Pancreas (tissue), 10 donors: ENCODE results near the gene USP31. TPM values are rescaled to one million over a fixed set of nuclear protein-coding genes. Genes with fewer than 3 reads are reported as not detected.

Source experiments
- ATAC-seq, 4 donors: fragments of 200-7000 bp; cut with Tn5 transposase; one replicate each; pipeline versions ENCODE4 v1.8.0 to v1.9.1; 2020; ENCODE audit warnings: mild to moderate bottlenecking in 4 of 4, moderate library complexity in 4 of 4
- DNase-seq, 6 donors: peaks; one replicate each; pipeline ENCODE4 v3.0.0-alpha.2; 2020
- FAIRE-seq: peaks from 2 replicates; lab custom pipeline; 2012; peaks lifted over from hg19 to GRCh38; lab: Jason Lieb, UNC
- H3K27ac ChIP-seq, 4 donors: fragments of 200-600 bp; sonication (generic); 1 replicate in 3 of 4; 2 replicates in 1 of 4; pipeline versions ENCODE4 v1.5.0 to v1.8.0; 2020
- H3K27me3 ChIP-seq, 4 donors: fragments of 200-600 bp; one replicate each; pipeline ENCODE4 v1.8.0; 2021
- H3K36me3 ChIP-seq, 3 donors: fragments of 200-600 bp; sonication (generic) in 1 of 3; one replicate each; pipeline versions ENCODE4 v1.5.0 to v1.8.0; 2020 to 2021
- H3K4me1 ChIP-seq, 3 donors: fragments of 200-600 bp; one replicate each; pipeline ENCODE4 v1.8.0; 2021
- H3K4me3 ChIP-seq, 4 donors: fragments of 200-600 bp; sonication (generic) in 2 of 4; one replicate each; pipeline versions ENCODE4 v1.5.0 to v1.8.0; 2020 to 2021
- H3K9me3 ChIP-seq, 4 donors: fragments of 200-600 bp; one replicate each; pipeline ENCODE4 v1.8.0; 2021
- WGBS, 2 donors: extraction: QIAGEN DNeasy Blood & Tissue Kit; methylation state at CpG; one replicate each; pipeline ENCODE4 v1.1.7; 2013; 5-methylcytosine and 5-hydroxymethylcytosine counted together
- intact Hi-C, 3 donors: fragments of 100-400 bp; cut with DNase I; formaldehyde crosslinking; loops; one replicate each; pipeline versions ENCODE4 v1.11.1 to v1.14.2; 2022
- polyA plus RNA-seq, 2 donors: library from polyadenylated mRNA; stranded (reverse); fragments of 200-250 nt; gene quantifications; one replicate each; pipeline ENCODE4 v1.2.3, GENCODE V29; 2013
- total RNA-seq, 6 donors: library from RNA; stranded (reverse); fragmentation: NEBNext Ultra II Directional in 4 of 6; extraction: Animal tissue kit (Norgen Biotek cat#: 25700) in 4 of 6; gene quantifications; one replicate each; pipeline versions ENCODE4 v1.2.1 to v1.2.4, GENCODE V29; 2021 to 2023
- TF ChIP-seq, protein P1 (sequence below), 4 donors: fragments of 200-600 bp; sonication (generic) in 3 of 4; IDR thresholded peaks; one replicate each; pipeline versions ENCODE4 v1.5.0 to v1.8.0; 2021; ENCODE audit warnings: antibody characterized with exemption in 4 of 4
- donor health status: healthy with polysubstance abuse.
- donor health status: DM: no; HTN: no; CAD: no; lungs with moderate emphysema.
- donor health status: DM: no; HTN: no; CAD: no.
- donor health status: control.
- donor health status: control.
- donor health status: Bipolar disorder and iron deficiency.
- donor health status: DM: yes; HTN: yes; CAD: no.
- donor health status: DM: no; HTN: no; CAD: no.
- donor health status: DM: no; HTN: no; CAD: no.
- donor health status: DM: yes; HTN: yes; CAD: no.

Gene USP31
- total and polyA plus RNA-seq, 8 donors = 1.9 to 10.0 (median 5.5) TPM

DNA sequence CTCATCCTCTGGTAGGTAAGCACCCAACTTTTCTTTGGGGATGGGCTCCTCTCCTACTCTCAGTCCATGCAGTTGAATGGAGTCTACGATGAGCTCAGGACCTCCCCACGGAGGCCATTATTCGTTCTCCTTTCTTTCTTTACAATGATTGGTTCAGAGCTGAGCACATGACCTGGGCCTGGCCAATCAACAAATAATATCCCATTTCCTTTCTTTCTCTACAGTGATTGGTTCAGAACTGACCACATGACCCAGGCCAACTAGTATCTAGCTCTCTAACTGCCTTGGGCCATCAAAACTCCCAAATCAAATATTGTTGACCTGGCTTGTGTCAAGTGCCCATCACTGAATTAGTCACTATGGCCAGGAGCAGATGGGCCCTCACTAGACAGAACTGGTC lies 129.2 kb downstream of the USP31 start:
- DNase-seq = no peak
- Histone ChIP-seq H3K4me1 (no peaks in the 10 kb centered on the region), H3K4me3 (no peak overlapping the region), H3K27me3 (no peaks in the 10 kb centered on the region), H3K9me3 (no peaks in the 10 kb centered on the region), H3K27ac (no peak overlapping the region), H3K36me3 (no peaks in the 10 kb centered on the region)
- TF ChIP-seq, protein P1, sequence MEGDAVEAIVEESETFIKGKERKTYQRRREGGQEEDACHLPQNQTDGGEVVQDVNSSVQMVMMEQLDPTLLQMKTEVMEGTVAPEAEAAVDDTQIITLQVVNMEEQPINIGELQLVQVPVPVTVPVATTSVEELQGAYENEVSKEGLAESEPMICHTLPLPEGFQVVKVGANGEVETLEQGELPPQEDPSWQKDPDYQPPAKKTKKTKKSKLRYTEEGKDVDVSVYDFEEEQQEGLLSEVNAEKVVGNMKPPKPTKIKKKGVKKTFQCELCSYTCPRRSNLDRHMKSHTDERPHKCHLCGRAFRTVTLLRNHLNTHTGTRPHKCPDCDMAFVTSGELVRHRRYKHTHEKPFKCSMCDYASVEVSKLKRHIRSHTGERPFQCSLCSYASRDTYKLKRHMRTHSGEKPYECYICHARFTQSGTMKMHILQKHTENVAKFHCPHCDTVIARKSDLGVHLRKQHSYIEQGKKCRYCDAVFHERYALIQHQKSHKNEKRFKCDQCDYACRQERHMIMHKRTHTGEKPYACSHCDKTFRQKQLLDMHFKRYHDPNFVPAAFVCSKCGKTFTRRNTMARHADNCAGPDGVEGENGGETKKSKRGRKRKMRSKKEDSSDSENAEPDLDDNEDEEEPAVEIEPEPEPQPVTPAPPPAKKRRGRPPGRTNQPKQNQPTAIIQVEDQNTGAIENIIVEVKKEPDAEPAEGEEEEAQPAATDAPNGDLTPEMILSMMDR (IDR thresholded peaks at IDR 0.05) = no peak
- intact Hi-C loops = no loop called here
- 70 to 75% methylated on average over 3 of the region's 3 CpGs for WGBS, 2 donors
- FAIRE-seq = no peak
- no peak for ATAC-seq

DNA sequence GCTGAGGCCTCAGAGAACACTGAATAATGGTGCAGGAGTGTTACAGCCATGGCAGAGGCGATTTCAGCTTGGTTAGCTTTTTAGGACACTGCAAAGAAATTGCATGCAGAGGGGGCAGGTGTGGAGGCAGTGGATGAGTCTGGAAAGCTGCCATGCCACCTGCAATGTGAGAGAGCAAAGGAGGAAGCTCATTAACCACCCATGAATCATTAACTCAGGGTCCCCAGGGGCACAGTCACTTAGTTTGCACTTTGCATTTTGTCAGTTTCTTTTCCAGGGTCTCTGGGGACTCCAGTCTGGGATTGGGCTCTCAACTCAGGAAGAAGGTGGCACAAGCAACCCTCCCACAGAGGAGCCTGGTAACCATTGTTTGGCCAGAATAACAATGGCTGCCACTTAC lies 132.9 kb downstream of the USP31 start:
- WGBS, 2 donors = 32 to 38% methylated on average over 1 of the region's 1 CpG
- intact Hi-C loops = no loop called here
- no peaks in the 10 kb centered on the region for H3K9me3 ChIP-seq
- DNase-seq (peak in 1 of 6 donors; percentile 11), FAIRE-seq (no peak), ATAC-seq (peak in 1 of 4 donors; percentile 52)
- H3K4me3 ChIP-seq = no peak overlapping the region
- TF ChIP-seq, protein P1 (IDR thresholded peaks at IDR 0.05) = no peak
- no peaks in the 10 kb centered on the region for H3K36me3 ChIP-seq
- H3K4me1 ChIP-seq = no peaks in the 10 kb centered on the region
- H3K27me3 ChIP-seq = no peaks in the 10 kb centered on the region
- no peak overlapping the region for H3K27ac ChIP-seq

DNA sequence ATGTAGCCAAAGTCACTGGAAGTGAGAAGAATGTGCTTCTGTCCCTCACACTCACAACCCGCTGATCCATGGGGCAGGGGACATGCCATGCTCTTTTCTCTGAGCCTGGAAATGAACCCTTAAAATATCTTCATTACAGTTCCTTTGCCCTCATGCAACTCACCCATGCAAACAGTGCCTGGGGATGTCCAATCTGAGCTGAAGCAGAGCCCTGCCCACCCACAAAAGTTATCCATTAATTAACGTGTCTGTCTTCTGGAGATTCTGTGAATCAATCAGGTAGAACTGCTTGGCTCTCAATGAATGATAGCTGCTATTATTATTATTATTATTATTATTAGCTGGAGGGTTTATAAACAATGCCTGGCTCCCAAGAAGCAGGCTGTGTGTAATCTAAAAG lies 133.7 kb downstream of the USP31 start:
- no peaks in the 10 kb centered on the region for H3K36me3 ChIP-seq
- H3K4me3 ChIP-seq = no peak overlapping the region
- TF ChIP-seq, protein P1 (IDR thresholded peaks at IDR 0.05) = no peak
- DNase-seq = no peak
- intact Hi-C loops = no loop called here
- WGBS, 2 donors = 35 to 42% methylated on average over 2 of the region's 2 CpGs
- no peaks in the 10 kb centered on the region for H3K27me3 ChIP-seq
- H3K9me3 ChIP-seq = no peaks in the 10 kb centered on the region
- no peaks in the 10 kb centered on the region for H3K4me1 ChIP-seq
- no peak for ATAC-seq
- FAIRE-seq = no peak
- H3K27ac ChIP-seq = no peak overlapping the region

DNA sequence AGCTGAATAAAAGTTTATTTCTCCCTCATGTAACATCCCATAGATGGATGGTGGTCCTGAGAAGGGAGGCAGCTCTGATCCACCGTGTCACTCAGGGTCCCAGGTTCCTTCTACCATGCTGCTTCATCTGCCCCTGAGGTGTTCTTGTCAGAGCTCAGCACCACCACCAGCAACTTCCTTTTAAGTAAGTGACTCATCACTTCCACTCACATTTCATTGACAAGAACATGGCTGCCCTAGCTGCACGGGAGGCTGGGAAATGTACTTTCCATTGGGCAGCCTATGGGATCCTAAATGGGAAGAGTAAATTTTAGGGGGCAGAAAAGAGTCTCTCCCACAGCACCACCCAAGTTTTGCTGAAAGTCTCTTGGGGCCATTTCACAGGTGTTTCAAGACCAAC lies 134.7 kb downstream of the USP31 start:
- no peaks in the 10 kb centered on the region for H3K9me3 ChIP-seq
- H3K27me3 ChIP-seq = no peaks in the 10 kb centered on the region
- TF ChIP-seq, protein P1 (IDR thresholded peaks at IDR 0.05) = no peak
- H3K4me3 ChIP-seq = no peak overlapping the region
- ATAC-seq (no peak), FAIRE-seq (no peak), DNase-seq (no peak)
- intact Hi-C loops = no loop called here
- no peaks in the 10 kb centered on the region for H3K4me1 ChIP-seq
- no peaks in the 10 kb centered on the region for H3K36me3 ChIP-seq
- 37 to 52% methylated on average over 2 of the region's 2 CpGs for WGBS, 2 donors
- H3K27ac ChIP-seq = no peak overlapping the region

Other genes with a start within 250 kb of the USP31 start
- 1 to 10 TPM in 5 of 6 donors, under 1 TPM in 1; 0.60 to 8.9 (median 2.4) TPM for gene SCNN1G, start 33.3 kb upstream of the USP31 start, total RNA-seq
- gene SCNN1G, start 33.3 kb upstream of the USP31 start, polyA plus RNA-seq = 1 to 10 TPM; 4.8 to 6.2 TPM
- 1 to 10 TPM in 2 of 6 donors, under 1 TPM in 4; 0.47 to 2.0 (median 0.76) TPM for gene SCNN1B, start 152.8 kb upstream of the USP31 start, total RNA-seq
- 1 to 10 TPM; 1.2 to 2.3 TPM for gene SCNN1B, start 152.8 kb upstream of the USP31 start, polyA plus RNA-seq